Stimulated activated CD4-positive, alpha-beta T cell treated with anti-CD3 and anti-CD28 coated beads, Interleukin-2, amount 100 ng/mL, for 4 hours (primary cell): ENCODE measurements around the gene RASSF4.

Experiments
- DNase-seq: peaks from one replicate; pipeline ENCODE4 v3.0.0-alpha.2; 2020; ENCODE audit warnings: low read depth

RASSF4 gene

GRCh38 chr10:44948642-44949041 lies 11.0 kb upstream of the RASSF4 start:
- no peak for DNase-seq

- no peak for DNase-seq
Observed at GRCh38 chr10:44949127-44949802, 10.3 kb upstream of the RASSF4 start.

GRCh38 chr10:44949915-44950314 lies 9.7 kb upstream of the RASSF4 start:
- no peak for DNase-seq

- no peak for DNase-seq
Observed at GRCh38 chr10:44950326-44951225, 9.0 kb upstream of the RASSF4 start.

- DNase-seq: no peak
Observed at GRCh38 chr10:44951576-44952226, 7.9 kb upstream of the RASSF4 start.

- DNase-seq: no peak
Observed at GRCh38 chr10:44952779-44953231, 6.8 kb upstream of the RASSF4 start.

GRCh38 chr10:44954042-44954441 lies 5.6 kb upstream of the RASSF4 start:
- no peak for DNase-seq

GRCh38 chr10:44954962-44955361 lies 4.6 kb upstream of the RASSF4 start:
- no peak for DNase-seq

- no peak for DNase-seq
Observed at GRCh38 chr10:44955413-44956070, 4.1 kb upstream of the RASSF4 start.

GRCh38 chr10:44956226-44956625 lies 3.4 kb upstream of the RASSF4 start:
- no peak for DNase-seq

GRCh38 chr10:44956717-44957706 lies 2.6 kb upstream of the RASSF4 start:
- no peak for DNase-seq

- DNase-seq: no peak
Observed at GRCh38 chr10:44958196-44958897, 1.3 kb upstream of the RASSF4 start.

GRCh38 chr10:44958898-44959246 lies 730 bp upstream of the RASSF4 start:
- DNase-seq: no peak

- DNase-seq: no peak
Observed at GRCh38 chr10:44960088-44960460, 472 bp downstream of the RASSF4 start.

GRCh38 chr10:44960482-44961229 lies 1.1 kb downstream of the RASSF4 start:
- DNase-seq: no peak

GRCh38 chr10:44961230-44961571 lies 1.6 kb downstream of the RASSF4 start:
- no peak for DNase-seq

GRCh38 chr10:44961931-44962750 lies 2.5 kb downstream of the RASSF4 start:
- DNase-seq: no peak

- no peak for DNase-seq
Observed at GRCh38 chr10:44962870-44963738, 3.5 kb downstream of the RASSF4 start.
